Testis (tissue), 5 donors: Measurements from ENCODE around the gene EFEMP2. TPM values are rescaled to one million over a fixed set of nuclear protein-coding genes. Genes with fewer than 3 reads are reported as not detected.

Experiments
- DNase-seq: peaks from one replicate; pipeline ENCODE4 v3.0.0-alpha.2; 2019
- H3K27ac ChIP-seq, 2 donors: fragments of 200-600 bp; sonication (generic); one replicate each; pipeline ENCODE4 v1.5.1; 2019
- H3K27me3 ChIP-seq: fragments of 200-600 bp; sonication (generic); one replicate; pipeline ENCODE4 v1.5.1; 2019
- H3K36me3 ChIP-seq: fragments of 200-600 bp; sonication (generic); one replicate; pipeline ENCODE4 v1.5.1; 2017; ENCODE audit warnings: low read depth; ENCODE audit errors: missing control alignments
- H3K4me1 ChIP-seq: fragments of 200-600 bp; sonication (generic); one replicate; pipeline ENCODE4 v1.5.1; 2019
- H3K4me3 ChIP-seq, 2 donors: fragments of 200-600 bp; sonication (generic); one replicate each; pipeline ENCODE4 v1.5.1; 2017 to 2019
- H3K9me3 ChIP-seq: fragments of 200-600 bp; sonication (generic); one replicate; pipeline ENCODE4 v1.5.1; 2017
- POLR2A ChIP-seq: fragments of 450-650 bp; IDR thresholded peaks from one replicate; pipeline ENCODE4 v1.6.1; 2017; ENCODE audit warnings: antibody characterized with exemption, mild to moderate bottlenecking, moderate library complexity
- WGBS, 2 donors: methylation state at CpG; one replicate each; pipeline ENCODE4 v1.1.5; 2018; 5-methylcytosine and 5-hydroxymethylcytosine counted together
- intact Hi-C: fragments of 100-400 bp; cut with DNase I; formaldehyde crosslinking; loops from one replicate; pipeline ENCODE4 v1.15.1; 2023; ENCODE audit warnings: low total_unique reads
- long read RNA-seq, 2 donors: transcript quantifications; one replicate each; lab custom pipeline, GENCODE V29; 2026
- polyA plus RNA-seq: library from polyadenylated mRNA; stranded (reverse); fragments of 350-450 nt; fragmentation: Illumina TruSeq; extraction: RNeasy Lipid Tissue Mini Kit (QIAGEN cat#74804); gene quantifications from one replicate; pipeline ENCODE4 v1.2.3, GENCODE V29; 2014; ENCODE audit warnings: low read depth, low replicate concordance; ENCODE audit not compliant: insufficient read depth
- total RNA-seq, 2 donors: library from RNA; depleted of rRNA; stranded (reverse); fragments of >200 nt; gene quantifications; one replicate each; pipeline ENCODE4 v1.2.3, GENCODE V29; 2016
- TF ChIP-seq, protein P1 (sequence below), 3 experiments: fragments of 450-650 bp in 2 of 3; fragments of 200-600 bp in 1 of 3; sonication (generic) in 1 of 3; IDR thresholded peaks; one replicate each; pipeline ENCODE4 v1.5.1; 2016 to 2019; ENCODE audit warnings: antibody characterized with exemption in 3 of 3, mild to moderate bottlenecking in 2 of 3, moderate library complexity in 1 of 3

EFEMP2 gene
- total RNA-seq (10 to 100 TPM; 47.4 to 52.4 TPM), polyA plus RNA-seq (100 TPM)
- long read RNA-seq, donor 1, transcript EFEMP2-201 (11 exons, 2,034 nt): major isoform, 24 of 39 reads
- long read RNA-seq, donor 1, transcript EFEMP2-217 (12 exons, 1,813 nt): minor isoform, 5 of 39 reads
- long read RNA-seq, donor 1, partial matches to known transcripts: 10 of 39 reads
- long read RNA-seq, donor 1, other reads (novel, unspliced or antisense): 0 of 39 reads
- long read RNA-seq, donor 2, transcript EFEMP2-201 (11 exons, 2,034 nt): major isoform, 9 of 28 reads
- long read RNA-seq, donor 2, partial matches to known transcripts: 16 of 28 reads
- long read RNA-seq, donor 2, other reads (novel, unspliced or antisense): 0 of 28 reads

DNA sequence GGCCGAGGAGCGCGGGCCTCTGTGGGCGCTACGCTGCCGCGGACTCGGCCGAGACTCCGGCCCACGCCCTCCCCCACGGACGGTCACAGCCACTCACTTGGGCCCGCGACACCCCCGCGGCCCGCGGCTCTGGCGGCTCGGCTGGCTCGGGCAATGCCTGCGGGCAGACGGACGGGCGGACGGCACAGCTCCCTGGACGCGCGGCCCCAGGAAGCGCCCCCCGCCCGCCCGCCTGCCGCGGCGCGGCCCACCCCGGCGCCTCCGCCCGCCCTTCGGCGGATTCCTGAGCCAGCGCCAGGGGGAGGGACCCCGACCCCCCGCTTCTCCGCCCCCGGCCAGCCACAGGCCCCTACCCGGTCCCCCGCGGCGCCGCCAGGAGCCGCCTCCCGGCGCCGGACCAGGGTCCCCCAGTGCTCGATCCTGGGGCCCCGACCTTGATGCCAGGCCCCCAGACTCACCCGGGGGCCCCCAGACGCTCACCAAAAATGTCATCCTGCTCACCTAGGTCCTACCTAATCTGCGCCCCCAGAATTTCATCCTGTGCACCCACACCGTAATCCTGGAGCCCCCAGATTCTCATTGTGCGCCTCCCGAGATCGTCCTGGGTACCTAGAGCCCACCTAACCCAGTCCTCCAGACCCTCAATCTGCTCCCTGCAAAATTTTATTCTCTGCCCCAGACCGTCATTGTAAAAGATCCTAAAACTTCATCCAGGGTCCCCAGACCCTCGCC lies at the start of gene EFEMP2:
Gene EFEMP2 (minus strand): TSS at position 215 of the 732 bp plus-strand sequence. CDS start 446 bp downstream, outside the sequence.
- no peak for DNase-seq
- H3K4me3 ChIP-seq: peak within 1 kb of the TSS; percentile 58 to 59
- peak within 1 kb of the TSS; percentile 82 to 93 for H3K27ac ChIP-seq
- intact Hi-C loops: no loop called here
- H3K36me3 ChIP-seq: no peaks in the 10 kb centered on the region
- H3K4me1 ChIP-seq: peaks cover 14% of the 10 kb centered on the region
- H3K27me3 ChIP-seq: no peaks in the 10 kb centered on the region
- TF ChIP-seq, protein P1, sequence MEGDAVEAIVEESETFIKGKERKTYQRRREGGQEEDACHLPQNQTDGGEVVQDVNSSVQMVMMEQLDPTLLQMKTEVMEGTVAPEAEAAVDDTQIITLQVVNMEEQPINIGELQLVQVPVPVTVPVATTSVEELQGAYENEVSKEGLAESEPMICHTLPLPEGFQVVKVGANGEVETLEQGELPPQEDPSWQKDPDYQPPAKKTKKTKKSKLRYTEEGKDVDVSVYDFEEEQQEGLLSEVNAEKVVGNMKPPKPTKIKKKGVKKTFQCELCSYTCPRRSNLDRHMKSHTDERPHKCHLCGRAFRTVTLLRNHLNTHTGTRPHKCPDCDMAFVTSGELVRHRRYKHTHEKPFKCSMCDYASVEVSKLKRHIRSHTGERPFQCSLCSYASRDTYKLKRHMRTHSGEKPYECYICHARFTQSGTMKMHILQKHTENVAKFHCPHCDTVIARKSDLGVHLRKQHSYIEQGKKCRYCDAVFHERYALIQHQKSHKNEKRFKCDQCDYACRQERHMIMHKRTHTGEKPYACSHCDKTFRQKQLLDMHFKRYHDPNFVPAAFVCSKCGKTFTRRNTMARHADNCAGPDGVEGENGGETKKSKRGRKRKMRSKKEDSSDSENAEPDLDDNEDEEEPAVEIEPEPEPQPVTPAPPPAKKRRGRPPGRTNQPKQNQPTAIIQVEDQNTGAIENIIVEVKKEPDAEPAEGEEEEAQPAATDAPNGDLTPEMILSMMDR (IDR thresholded peaks at IDR 0.05): no peak
- TF ChIP-seq POLR2A: no peak
- H3K9me3 ChIP-seq: no peaks in the 10 kb centered on the region
- WGBS, 2 donors: 1 to 3% methylated on average over 8 to 48 of the region's 69 CpGs

DNA sequence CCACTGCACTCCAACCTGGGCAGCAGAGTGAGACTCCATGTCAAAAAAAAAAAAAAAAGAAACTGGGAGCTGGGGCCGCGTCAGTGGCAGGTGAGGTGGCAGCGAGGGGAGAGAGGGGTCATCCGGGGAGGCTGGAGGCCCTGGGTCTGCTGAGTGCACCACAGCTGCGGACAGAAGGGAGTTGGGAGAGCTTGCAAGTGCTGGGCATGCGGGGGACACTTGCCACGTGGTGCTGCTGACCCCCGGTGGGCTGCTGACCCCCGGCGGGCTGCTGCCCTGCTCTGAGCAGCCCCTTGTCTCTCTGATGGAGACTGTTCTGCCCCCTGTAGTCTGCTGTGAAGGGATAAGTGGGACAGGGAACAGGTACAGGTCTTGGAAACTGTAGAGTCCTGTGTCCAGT lies 49.3 kb upstream of the EFEMP2 start:
- TF ChIP-seq, protein P1 (IDR thresholded peaks at IDR 0.05): no peak
- no peak for TF ChIP-seq POLR2A
- H3K4me3 ChIP-seq: no peak overlapping the region
- no peaks in the 10 kb centered on the region for H3K9me3 ChIP-seq
- no peaks in the 10 kb centered on the region for H3K27me3 ChIP-seq
- peaks cover 25% of the 10 kb centered on the region for H3K4me1 ChIP-seq
- intact Hi-C loops: no loop called here
- no peak for DNase-seq
- WGBS, 2 donors: 88 to 91% methylated on average over 10 of the region's 10 CpGs
- no peak overlapping the region for H3K27ac ChIP-seq
- H3K36me3 ChIP-seq: no peaks in the 10 kb centered on the region

DNA sequence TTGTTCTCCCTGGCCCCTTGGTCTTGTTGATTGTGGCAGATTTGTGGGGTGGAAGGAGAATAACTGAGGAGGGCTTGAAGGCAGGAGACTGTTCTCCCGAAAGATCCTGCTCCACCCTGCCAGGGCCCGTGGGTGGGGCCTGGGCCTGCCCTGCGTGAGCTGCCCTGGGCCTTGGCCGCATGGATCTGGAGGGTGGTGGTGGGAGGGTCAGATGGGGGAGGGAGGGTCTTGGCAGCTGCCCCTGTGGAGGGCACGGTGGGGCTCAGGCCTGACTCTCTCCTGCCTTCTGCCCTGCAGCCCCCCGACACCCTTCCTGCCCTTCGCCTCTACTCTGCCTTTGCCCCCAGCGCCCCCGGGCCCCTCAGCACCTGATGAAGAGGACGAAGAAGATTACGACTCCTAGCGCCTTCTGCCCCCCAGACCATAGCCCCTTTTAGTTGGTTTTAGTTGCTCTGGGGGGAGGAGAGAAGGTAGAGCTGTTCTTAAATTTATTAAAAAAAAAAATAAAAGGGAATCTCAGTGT lies 48.5 kb upstream of the EFEMP2 start:
- Histone ChIP-seq H3K36me3 (no peaks in the 10 kb centered on the region), H3K4me1 (peaks cover 30% of the 10 kb centered on the region), H3K4me3 (no peak overlapping the region), H3K9me3 (no peaks in the 10 kb centered on the region), H3K27ac (no peak overlapping the region), H3K27me3 (no peaks in the 10 kb centered on the region)
- intact Hi-C loops: no loop called here
- 72 to 73% methylated on average over 12 of the region's 12 CpGs for WGBS, 2 donors
- TF ChIP-seq POLR2A: no peak
- TF ChIP-seq, protein P1 (IDR thresholded peaks at IDR 0.05): no peak
- DNase-seq: no peak

DNA sequence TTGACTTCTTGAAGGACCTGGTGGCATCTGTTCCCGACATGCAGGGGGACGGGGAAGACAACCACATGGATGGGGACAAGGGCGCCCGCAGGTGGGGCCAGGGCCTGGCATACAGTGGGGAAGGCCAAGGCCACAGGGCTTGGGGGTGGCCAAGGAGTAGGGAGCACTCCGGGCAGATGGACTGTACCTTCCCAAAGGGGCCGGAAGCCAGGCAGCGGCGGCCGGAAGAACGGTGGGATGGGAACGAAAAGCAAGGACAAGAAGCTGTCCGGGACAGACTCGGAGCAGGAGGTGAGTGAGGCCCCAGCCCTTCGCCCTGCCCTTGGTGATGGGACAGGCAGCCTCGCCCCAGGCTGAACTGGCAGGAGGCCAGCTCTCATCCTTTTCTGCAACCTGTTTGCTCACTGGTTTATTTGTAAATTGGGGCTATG lies 47.8 kb upstream of the EFEMP2 start:
- intact Hi-C loops: no loop called here
- H3K36me3 ChIP-seq: no peaks in the 10 kb centered on the region
- H3K9me3 ChIP-seq: no peaks in the 10 kb centered on the region
- H3K27me3 ChIP-seq: no peaks in the 10 kb centered on the region
- WGBS, 2 donors: 16 to 25% methylated on average over 9 to 15 of the region's 15 CpGs
- peak overlapping the region; percentile 85 to 98 for H3K4me3 ChIP-seq
- DNase-seq: no peak
- peaks cover 37% of the 10 kb centered on the region for H3K4me1 ChIP-seq
- no peak for TF ChIP-seq POLR2A
- TF ChIP-seq, protein P1 (IDR thresholded peaks at IDR 0.05): no peak
- H3K27ac ChIP-seq: peak overlapping the region; percentile 88 to 97
